ENCODE measurements around the gene ZNF511. TPM values are rescaled to one million over a fixed set of nuclear protein-coding genes. Genes with fewer than 3 reads are reported as not detected.

The ZNF511 gene
- total and polyA plus RNA-seq, 2 experiments from 2014 or later: 12.6 to 59.5 TPM

DNA sequence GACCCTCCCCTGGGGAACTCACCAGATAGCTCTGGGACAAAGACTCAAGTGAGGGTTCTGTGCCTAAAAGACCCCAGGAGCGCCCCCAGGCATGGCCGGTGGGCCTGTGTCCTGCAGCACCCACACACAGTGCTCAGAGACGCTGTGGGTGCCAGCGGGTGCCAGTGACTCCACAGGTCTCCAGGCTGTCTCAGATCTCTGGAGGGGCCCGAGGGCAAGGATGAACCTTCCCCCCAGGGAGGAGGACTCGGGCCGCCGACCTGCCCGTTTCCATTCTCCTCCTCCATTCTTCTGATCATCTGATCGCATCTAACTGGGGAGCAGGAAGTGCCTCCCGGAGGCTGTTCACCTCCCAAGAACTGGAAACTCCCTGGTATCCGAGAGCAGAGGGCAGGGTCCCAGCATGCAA is 33.0 kb upstream of the ZNF511 start:
- H4K20me1 ChIP-seq (ENCODE audit: insufficient read depth): no peaks in the 10 kb centered on the region
- no peaks in the 10 kb centered on the region for H3K79me2 ChIP-seq (ENCODE audit: insufficient read depth)
- H3F3A ChIP-seq (ENCODE audit: insufficient read depth): no peaks in the 10 kb centered on the region
- no peak overlapping the region for H3K27ac ChIP-seq
- 14 to 18% methylated on average over 12 of the region's 12 CpGs for WGBS, 2 experiments (ENCODE audit: low coverage in 1 of 2, low lambda C conversion rate in 2 of 2, missing lambda C conversion rate in 2 of 2)
- H3K27me3 ChIP-seq (replicated peaks; ENCODE audit: insufficient read depth): no peaks in the 10 kb centered on the region
- no peaks in the 10 kb centered on the region for H3K9me3 ChIP-seq (ENCODE audit: low read depth)
- H3K9ac ChIP-seq: no peak overlapping the region
- H3K4me2 ChIP-seq (ENCODE audit: unreplicated experiment): no peak overlapping the region
- no peak overlapping the region for H3K4me3 ChIP-seq
- TF ChIP-seq EZH2phosphoT487 (IDR thresholded peaks at IDR 0.05; ENCODE audit: insufficient read depth, low read depth) (no peak), EZH2 (IDR thresholded peaks at IDR 0.05; ENCODE audit: insufficient read depth, poor library complexity, severe bottlenecking) (no peak)
- no peak overlapping the region for H2AFZ ChIP-seq
- in situ Hi-C loops (cut with MboI): no loop called here
- no peaks in the 10 kb centered on the region for H3K4me1 ChIP-seq (ENCODE audit: insufficient read depth)
- H3K36me3 ChIP-seq (ENCODE audit: low read depth): no peaks in the 10 kb centered on the region
- DNase-seq: peak; percentile 21
- no peaks in the 10 kb centered on the region for H3K9me2 ChIP-seq (ENCODE audit: insufficient read depth)

- Histone ChIP-seq H3K27me3 (replicated peaks; ENCODE audit: insufficient read depth) (no peaks in the 10 kb centered on the region), H3F3A (ENCODE audit: insufficient read depth) (no peaks in the 10 kb centered on the region), H3K27ac (no peak overlapping the region), H3K9ac (no peak overlapping the region), H3K4me1 (ENCODE audit: insufficient read depth) (no peaks in the 10 kb centered on the region), H3K9me3 (ENCODE audit: low read depth) (no peaks in the 10 kb centered on the region), H3K4me2 (ENCODE audit: unreplicated experiment) (no peak overlapping the region), H4K20me1 (ENCODE audit: insufficient read depth) (no peaks in the 10 kb centered on the region), H3K9me2 (ENCODE audit: insufficient read depth) (no peaks in the 10 kb centered on the region), H2AFZ (no peak overlapping the region), H3K4me3 (no peak overlapping the region), H3K79me2 (ENCODE audit: insufficient read depth) (no peaks in the 10 kb centered on the region), H3K36me3 (ENCODE audit: low read depth) (no peaks in the 10 kb centered on the region)
- TF ChIP-seq EZH2 (IDR thresholded peaks at IDR 0.05; ENCODE audit: insufficient read depth, poor library complexity, severe bottlenecking): no peak
- no peak for TF ChIP-seq EZH2phosphoT487 (IDR thresholded peaks at IDR 0.05; ENCODE audit: insufficient read depth, low read depth)
- in situ Hi-C loops (cut with MboI): no loop called here
- WGBS, 2 experiments (ENCODE audit: low coverage in 1 of 2, low lambda C conversion rate in 2 of 2, missing lambda C conversion rate in 2 of 2): 27 to 38% methylated on average over 6 of the region's 6 CpGs
- DNase-seq: no peak
Measured at GRCh38 chr10:133276100-133276434, 32.6 kb upstream of the ZNF511 start.

- H4K20me1 ChIP-seq (ENCODE audit: insufficient read depth): no peaks in the 10 kb centered on the region
- no peak within 1 kb of the TSS for H2AFZ ChIP-seq
- H3F3A ChIP-seq (ENCODE audit: insufficient read depth): no peaks in the 10 kb centered on the region
- no peaks in the 10 kb centered on the region for H3K36me3 ChIP-seq (ENCODE audit: low read depth)
- peak within 1 kb of the TSS; percentile 29; the same call in 1 of the 2 replicates for H3K4me3 ChIP-seq
- H3K9ac ChIP-seq: no peak within 1 kb of the TSS
- no peak within 1 kb of the TSS for H3K27ac ChIP-seq
- no peaks in the 10 kb centered on the region for H3K79me2 ChIP-seq (ENCODE audit: insufficient read depth)
- no peaks in the 10 kb centered on the region for H3K9me3 ChIP-seq (ENCODE audit: low read depth)
- no peaks in the 10 kb centered on the region for H3K4me1 ChIP-seq (ENCODE audit: insufficient read depth)
- no peaks in the 10 kb centered on the region for H3K27me3 ChIP-seq (replicated peaks; ENCODE audit: insufficient read depth)
- in situ Hi-C loops (cut with MboI): no loop called here
- peak; percentile 59 for DNase-seq
- no peaks in the 10 kb centered on the region for H3K9me2 ChIP-seq (ENCODE audit: insufficient read depth)
- WGBS, 2 experiments (ENCODE audit: low coverage in 1 of 2, low lambda C conversion rate in 2 of 2, missing lambda C conversion rate in 2 of 2): 12 to 15% methylated on average over 28 to 46 of the region's 63 CpGs
- no peak for TF ChIP-seq EZH2phosphoT487 (IDR thresholded peaks at IDR 0.05; ENCODE audit: insufficient read depth, low read depth)
- peak; percentile 43 for TF ChIP-seq EZH2 (IDR thresholded peaks at IDR 0.05; ENCODE audit: insufficient read depth, poor library complexity, severe bottlenecking)
- no peak within 1 kb of the TSS for H3K4me2 ChIP-seq (ENCODE audit: unreplicated experiment)
Measured at GRCh38 chr10:133276435-133277201, 32.1 kb upstream of the ZNF511 start, which contains the start of gene ADAM8. Gene ADAM8, minus strand, starts transcription at chr10:133276868. Its CDS starts 51 bp downstream, at chr10:133276817.

DNA sequence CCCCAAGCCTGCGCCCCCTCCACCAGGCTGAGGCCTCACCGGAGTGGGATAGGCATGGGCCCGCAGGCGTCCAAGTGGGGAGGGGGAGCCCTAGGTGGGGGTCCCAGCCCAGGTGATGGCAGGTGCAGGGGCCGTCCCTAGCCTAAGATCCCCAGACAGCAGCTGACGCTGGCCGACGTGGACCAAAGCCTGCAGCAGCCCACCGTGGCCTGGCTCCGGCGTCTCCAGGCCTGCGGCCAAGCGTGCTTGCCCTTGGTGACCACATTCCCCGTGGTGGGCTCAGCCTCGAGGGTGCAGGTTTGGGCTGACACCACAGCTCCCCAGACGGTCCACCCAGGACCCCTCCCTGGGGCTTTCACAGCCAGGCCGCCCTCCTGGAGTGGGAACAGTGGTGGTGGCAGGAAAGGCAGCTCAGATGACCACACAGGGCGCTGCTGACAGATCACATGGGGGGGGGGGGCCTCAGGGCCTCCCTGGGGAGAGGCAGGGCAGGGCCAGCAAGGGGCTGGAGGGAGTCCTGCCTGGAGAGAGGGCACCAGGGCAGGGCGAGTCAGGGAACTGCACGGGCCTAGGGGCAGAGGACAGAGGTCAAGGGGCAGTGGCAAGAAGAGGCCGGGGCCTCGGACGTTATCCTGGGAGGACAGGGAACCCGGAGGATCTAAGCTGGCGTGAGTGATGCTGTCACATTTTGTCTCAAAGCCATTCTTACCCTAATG is 31.3 kb upstream of the ZNF511 start:
- H3K27ac ChIP-seq: no peak overlapping the region
- in situ Hi-C loops (cut with MboI): no loop called here
- no peaks in the 10 kb centered on the region for H4K20me1 ChIP-seq (ENCODE audit: insufficient read depth)
- H3F3A ChIP-seq (ENCODE audit: insufficient read depth): no peaks in the 10 kb centered on the region
- no peak overlapping the region for H2AFZ ChIP-seq
- H3K4me2 ChIP-seq (ENCODE audit: unreplicated experiment): no peak overlapping the region
- TF ChIP-seq EZH2 (IDR thresholded peaks at IDR 0.05; ENCODE audit: insufficient read depth, poor library complexity, severe bottlenecking) (no peak), EZH2phosphoT487 (IDR thresholded peaks at IDR 0.05; ENCODE audit: insufficient read depth, low read depth) (no peak)
- no peaks in the 10 kb centered on the region for H3K79me2 ChIP-seq (ENCODE audit: insufficient read depth)
- H3K27me3 ChIP-seq (replicated peaks; ENCODE audit: insufficient read depth): no peaks in the 10 kb centered on the region
- H3K9me3 ChIP-seq (ENCODE audit: low read depth): no peaks in the 10 kb centered on the region
- H3K4me1 ChIP-seq (ENCODE audit: insufficient read depth): no peaks in the 10 kb centered on the region
- no peak overlapping the region for H3K4me3 ChIP-seq
- H3K9ac ChIP-seq: no peak overlapping the region
- DNase-seq: no peak
- WGBS, 2 experiments (ENCODE audit: low coverage in 1 of 2, low lambda C conversion rate in 2 of 2, missing lambda C conversion rate in 2 of 2): 73 to 74% methylated on average over 19 to 21 of the region's 25 CpGs
- H3K36me3 ChIP-seq (ENCODE audit: low read depth): no peaks in the 10 kb centered on the region
- no peaks in the 10 kb centered on the region for H3K9me2 ChIP-seq (ENCODE audit: insufficient read depth)

Measured in GM23248 (cell line).